H1 (cell line): ENCODE measurements around the gene ACHE. TPM values are rescaled to one million over a fixed set of nuclear protein-coding genes. Genes with fewer than 3 reads are reported as not detected.

Source experiments
- CTCF ChIA-PET: fragments of 300-600 bp; sonication (Branson Sonifier 250); formaldehyde crosslinking; loops from one replicate; lab custom pipeline; 2021; ENCODE audit not compliant: partially characterized antibody; lab: Charles Lee
- POLR2A ChIA-PET: fragments of 300-600 bp; sonication (Branson Sonifier 250); formaldehyde crosslinking; loops from one replicate; lab custom pipeline; 2021; ENCODE audit warnings: inconsistent platforms; ENCODE audit not compliant: partially characterized antibody; lab: Charles Lee
- DNase-seq, 2 experiments: peaks; one replicate each; pipeline versions ENCODE4 v3.0.0 to v3.0.0-alpha.2; 2010 to 2022; ENCODE audit warnings: low spot score in 2 of 2, low read depth in 1 of 2, mixed read lengths in 1 of 2
- FAIRE-seq: peaks from 2 replicates; lab custom pipeline; 2011; peaks lifted over from hg19 to GRCh38; lab: Jason Lieb, UNC
- H2AFZ ChIP-seq: 2 replicates; pipeline ENCODE4 v1.8.1; 2012; ENCODE audit warnings: low read length, inconsistent platforms
- H2AK5ac ChIP-seq: 2 replicates; pipeline ENCODE4 v1.6.1; 2013; ENCODE audit warnings: low read depth, low read length
- H2BK120ac ChIP-seq: replicated peaks from 2 replicates; pipeline ENCODE3; 2013; ENCODE audit warnings: low read depth, low read length, inconsistent platforms
- H2BK12ac ChIP-seq: 2 replicates; pipeline ENCODE4 v1.6.1; 2013; ENCODE audit warnings: low read depth, low read length
- H2BK15ac ChIP-seq: 2 replicates; pipeline ENCODE4 v1.6.1; 2013; ENCODE audit warnings: low read length
- H2BK20ac ChIP-seq: 2 replicates; pipeline ENCODE4 v1.6.1; 2013; ENCODE audit warnings: low read length
- H2BK5ac ChIP-seq: 2 replicates; pipeline ENCODE4 v1.6.1; 2013; ENCODE audit warnings: low read depth, low read length
- H3K14ac ChIP-seq: 2 replicates; pipeline ENCODE4 v1.6.1; 2013; ENCODE audit warnings: inconsistent platforms; ENCODE audit not compliant: insufficient read length
- H3K18ac ChIP-seq: 2 replicates; pipeline ENCODE4 v1.6.1; 2013; ENCODE audit warnings: low read length; ENCODE audit errors: extremely low read depth
- H3K23ac ChIP-seq: 2 replicates; pipeline ENCODE4 v1.6.1; 2013; ENCODE audit warnings: inconsistent platforms; ENCODE audit not compliant: insufficient read length
- H3K23me2 ChIP-seq: 2 replicates; pipeline ENCODE4 v1.6.1; 2013; ENCODE audit warnings: low read depth, low read length
- H3K27ac ChIP-seq: 2 replicates; pipeline ENCODE4 v1.6.1; 2011; ENCODE audit warnings: low read depth, low read length, inconsistent platforms
- H3K27me3 ChIP-seq, 4 experiments: replicated peaks in 1 of 4; 1 replicate in 1 of 4; 2 replicates in 3 of 4; pipeline versions ENCODE4 v1.6.1 to v1.8.1; 2011 to 2013; ENCODE audit warnings: low read length in 3 of 4, mild to moderate bottlenecking in 3 of 4, inconsistent platforms in 2 of 4, mixed read lengths in 2 of 4, moderate library complexity in 1 of 4; ENCODE audit not compliant: control insufficient read depth in 3 of 4, insufficient read depth in 3 of 4; ENCODE audit errors: extremely low read depth in 1 of 4
- H3K36me3 ChIP-seq, 4 experiments: 2 replicates each; pipeline versions ENCODE4 v1.6.1 to v1.8.1; 2011 to 2013; ENCODE audit warnings: mild to moderate bottlenecking in 4 of 4, low read length in 3 of 4, moderate library complexity in 2 of 4, control low read depth in 1 of 4, inconsistent platforms in 1 of 4; ENCODE audit not compliant: insufficient read depth in 4 of 4, control insufficient read depth in 2 of 4
- H3K4ac ChIP-seq: replicated peaks from 2 replicates; pipeline ENCODE3; 2013; ENCODE audit warnings: low read length, low read depth, mixed read lengths, inconsistent platforms; ENCODE audit not compliant: insufficient read length
- H3K4me1 ChIP-seq, 4 experiments: replicated peaks in 1 of 4; 1 replicate in 1 of 4; 2 replicates in 3 of 4; pipeline versions ENCODE4 v1.6.1 to v1.8.1; 2011 to 2013; ENCODE audit warnings: low read length in 3 of 4, inconsistent platforms in 2 of 4, mixed read lengths in 1 of 4; ENCODE audit not compliant: insufficient read depth in 4 of 4, control insufficient read depth in 3 of 4
- H3K4me2 ChIP-seq, 2 experiments: 2 replicates each; pipeline versions ENCODE4 v1.6.1 to v1.8.1; 2011 to 2013; ENCODE audit warnings: low read depth in 2 of 2, low read length in 2 of 2, control low read depth in 1 of 2, inconsistent platforms in 1 of 2, mild to moderate bottlenecking in 1 of 2; ENCODE audit not compliant: insufficient read depth in 1 of 2
- H3K4me3 ChIP-seq, 4 experiments: fragments of 200-600, 300-600 bp in 1 of 4; sonication (generic), shearing (Covaris generic), sonication (Bioruptor Twin) in 1 of 4; 2 replicates each; pipeline versions ENCODE4 v1.5.1 to v1.8.1; 2011 to 2016; ENCODE audit warnings: low read length in 4 of 4, low read depth in 3 of 4, control low read depth in 2 of 4, inconsistent platforms in 2 of 4, mild to moderate bottlenecking in 2 of 4, mixed read lengths in 1 of 4, moderate library complexity in 1 of 4; ENCODE audit not compliant: insufficient read depth in 2 of 4; ENCODE audit errors: extremely low read depth in 1 of 4
- H3K56ac ChIP-seq: replicated peaks from 2 replicates; pipeline ENCODE3; 2013; ENCODE audit warnings: low read depth, mild to moderate bottlenecking, mixed read lengths, low read length, inconsistent platforms; ENCODE audit not compliant: insufficient read length
- H3K79me1 ChIP-seq: 2 replicates; pipeline ENCODE4 v1.6.1; 2013; ENCODE audit warnings: low read depth, low read length, control low read depth
- H3K79me2 ChIP-seq, 2 experiments: 2 replicates each; pipeline versions ENCODE4 v1.6.1 to v1.8.1; 2012 to 2013; ENCODE audit warnings: low read length in 2 of 2, mild to moderate bottlenecking in 2 of 2, inconsistent platforms in 1 of 2; ENCODE audit not compliant: insufficient read depth in 2 of 2, control insufficient read depth in 1 of 2
- H3K9ac ChIP-seq, 4 experiments: replicated peaks in 1 of 4; 1 replicate in 1 of 4; 2 replicates in 3 of 4; pipeline versions ENCODE4 v1.6.1 to v1.8.1; 2011 to 2013; ENCODE audit warnings: low read depth in 3 of 4, low read length in 3 of 4, control low read depth in 2 of 4, mild to moderate bottlenecking in 2 of 4, moderate library complexity in 2 of 4, inconsistent platforms in 1 of 4; ENCODE audit errors: extremely low read depth in 1 of 4
- H3K9me3 ChIP-seq, 2 experiments: 2 replicates each; pipeline versions ENCODE4 v1.6.1 to v1.8.1; 2012 to 2013; ENCODE audit warnings: mild to moderate bottlenecking in 2 of 2, moderate library complexity in 2 of 2, control low read depth in 1 of 2, inconsistent platforms in 1 of 2, low read depth in 1 of 2, low read length in 1 of 2, mixed read lengths in 1 of 2; ENCODE audit not compliant: insufficient read depth in 2 of 2
- H4K20me1 ChIP-seq, 2 experiments: replicated peaks in 1 of 2; 2 replicates each; pipeline versions ENCODE3 to v1.8.1; 2011 to 2013; ENCODE audit warnings: inconsistent platforms in 2 of 2, low read length in 2 of 2, mild to moderate bottlenecking in 1 of 2; ENCODE audit not compliant: insufficient read depth in 2 of 2, control insufficient read depth in 1 of 2
- H4K5ac ChIP-seq: 2 replicates; pipeline ENCODE4 v1.6.1; 2013; ENCODE audit warnings: low read length, low read depth, mixed read lengths, inconsistent platforms; ENCODE audit not compliant: insufficient read length
- H4K8ac ChIP-seq: 2 replicates; pipeline ENCODE4 v1.8.0; 2013; ENCODE audit warnings: mild to moderate bottlenecking, moderate library complexity, low read length, inconsistent platforms; ENCODE audit not compliant: insufficient read depth; ENCODE audit errors: extremely low read depth
- H4K91ac ChIP-seq: replicated peaks from 2 replicates; pipeline ENCODE3; 2013; ENCODE audit warnings: low read length, mixed read lengths, inconsistent platforms; ENCODE audit not compliant: insufficient read length
- ATF2 ChIP-seq: IDR thresholded peaks from 2 replicates; pipeline ENCODE4 v1.6.1; 2012; ENCODE audit warnings: low read length, inconsistent platforms
- BRCA1 ChIP-seq: IDR thresholded peaks from 2 replicates; pipeline ENCODE4 v1.6.1; 2012; ENCODE audit warnings: low read depth, low read length, improper control_type of control experiment
- CEBPB ChIP-seq: IDR thresholded peaks from 2 replicates; pipeline ENCODE4 v1.6.1; 2012; ENCODE audit warnings: low read depth, low read length
- E2F6 ChIP-seq: IDR thresholded peaks from 2 replicates; pipeline ENCODE4 v1.6.1; 2012; ENCODE audit warnings: inconsistent platforms
- GABPA ChIP-seq: IDR thresholded peaks from 2 replicates; pipeline ENCODE4 v1.6.1; 2011; ENCODE audit warnings: mild to moderate bottlenecking, low read length, moderate library complexity, borderline replicate concordance; ENCODE audit not compliant: insufficient read depth
- KDM4A ChIP-seq: IDR thresholded peaks from one replicate; pipeline ENCODE4 v1.7.1; 2012; ENCODE audit warnings: low read depth, mild to moderate bottlenecking, moderate library complexity, low read length, inconsistent platforms; ENCODE audit not compliant: severe bottlenecking
- SP2 ChIP-seq: IDR thresholded peaks from 2 replicates; pipeline ENCODE4 v1.6.1; 2012; ENCODE audit warnings: mild to moderate bottlenecking, low read length, inconsistent platforms
- WGBS, 2 experiments: shearing (Covaris generic) in 1 of 2; methylation state at CpG; one replicate each; pipeline versions ENCODE4 v1.1.6 to v1.1.7; 2013 to 2015; ENCODE audit warnings: low lambda C conversion rate in 2 of 2, mixed read lengths in 2 of 2, inconsistent platforms in 1 of 2, low coverage in 1 of 2, missing lambda C conversion rate in 1 of 2; ENCODE audit not compliant: insufficient replicate concordance in 2 of 2, insufficient coverage in 1 of 2, insufficient read length in 1 of 2; ENCODE audit errors: extremely low coverage in 1 of 2, missing lambda C conversion rate in 1 of 2; 5-methylcytosine and 5-hydroxymethylcytosine counted together
- polyA plus RNA-seq, 7 experiments: library from polyadenylated mRNA; depleted of rRNA in 3 of 7; stranded (reverse) in 5 of 7; unstranded in 2 of 7; fragments of >200 nt in 5 of 7; fragments of 200-250 nt in 2 of 7; gene quantifications; 1 replicate in 5 of 7; 2 replicates in 1 of 7; 4 replicates in 1 of 7; pipeline versions ENCODE4 v1.2.1 to v1.2.3, GENCODE V29; 2011 to 2013; ENCODE audit warnings: missing spikeins in 2 of 7, mixed read lengths in 2 of 7
- total RNA-seq: library from RNA; stranded (reverse); fragmentation: NEBNext Ultra II Directional; extraction: Animal tissue kit (Norgen Biotek cat#: 25700); gene quantifications from 2 replicates; pipeline ENCODE4 v1.2.1, GENCODE V29; 2021

ACHE gene
- total and polyA plus RNA-seq, 2 of the 8 experiments (the other 6 are each of a cell fraction or from before 2014, with no cell fraction given): 1.4 to 4.3 TPM

GRCh38 chr7:100890653-100891567 is 4.8 kb downstream of the ACHE start:
- Histone ChIP-seq H3K23ac (no peak overlapping the region), H4K91ac (peak overlapping the region; percentile 98), H3K27ac (peak overlapping the region; percentile 60), H3K4me3 (peak overlapping the region; percentile 65 to 91 (median 66)), H3K18ac (peak overlapping the region; percentile 96), H3K27me3 (peaks cover 4 to 20% (median 9%) of the 10 kb centered on the region in 4 experiments), H2BK15ac (peak overlapping the region; percentile 2; the same call in 1 of the 2 replicates), H2BK120ac (peak overlapping the region; percentile 82), H3K4ac (peak overlapping the region; percentile 96), H3K79me1 (peaks cover 6% of the 10 kb centered on the region; the same call in 1 of the 2 replicates), H3K4me1 (peaks cover 0 to 22% (median 8%) of the 10 kb centered on the region in 4 experiments; a peak in 6 of 7 replicates), H4K8ac (0 out of 2 replicates have a peak overlapping the region, but pooled peaks have one; percentile 45), H2AK5ac (no peak overlapping the region), H4K5ac (peak overlapping the region; percentile 92), H3K79me2 (peaks cover 0 to 25% of the 10 kb centered on the region in 2 experiments; a peak in 2 of 4 replicates), H3K4me2 (peak overlapping the region; percentile 91 to 96), H2BK5ac (peak overlapping the region; percentile 99), H2AFZ (no peak overlapping the region), H3K23me2 (peaks cover 19% of the 10 kb centered on the region; the same call in 1 of the 2 replicates), H3K9ac (peak overlapping the region; percentile 26 to 52 (median 48); a peak in 4 of 7 replicates), H2BK20ac (no peak overlapping the region), H4K20me1 (peaks cover 10 to 15% of the 10 kb centered on the region in 2 experiments), H2BK12ac (no peak overlapping the region), H3K9me3 (no peaks in the 10 kb centered on the region; a peak in 1 of 4 replicates), H3K14ac (no peak overlapping the region), H3K56ac (peak overlapping the region; percentile 78), H3K36me3 (peaks cover 14 to 30% (median 21%) of the 10 kb centered on the region in 4 experiments)
- CTCF ChIA-PET: interaction anchor here (0.5 to 1.7 kb wide), 11 partner anchors 20 to 277 kb away, joined by 3 to 6 read pairs (median 4); partner anchors contain the start of genes MUC17, POP7 and SLC12A9
- FAIRE-seq (no peak), DNase-seq (peak in 1 of 2 experiments; percentile 74)
- POLR2A ChIA-PET: interaction anchor here (0.6 to 10.1 kb wide), 18 partner anchors 8 to 789 kb away, joined by 3 to 313 read pairs (median 6); partner anchors contain the start of genes AP4M1, MCM7, MUC3A and SRRT
- 3% methylated on average over 30 of the region's 43 CpGs; no CpG with 5 or more reads in 1 of the 2 experiments for WGBS, 2 experiments
- no peak for TF ChIP-seq ATF2
- peak; percentile 54 for TF ChIP-seq KDM4A
- TF ChIP-seq SP2: no peak
- no peak for TF ChIP-seq GABPA
- no peak for TF ChIP-seq BRCA1
- no peak for TF ChIP-seq E2F6
- no peak for TF ChIP-seq CEBPB
